Epidermal melanocyte (primary cell): ENCODE data around the gene TMEM184B.
A peak's percentile ranks its signal among the peaks of the same experiment; 100 is the strongest.
"Not testable (repeated sequence)": the region's sequence is repeated elsewhere in the genome, so short reads cannot be mapped to it uniquely, and the experiment has no call there.

Experiments
- DNase-seq: peaks from one replicate; pipeline ENCODE4 v3.0.0; 2011; ENCODE audit warnings: low spot score; ENCODE audit not compliant: insufficient read length

Gene TMEM184B

GRCh38 chr22:38181453-38182200 lies 91.2 kb downstream of the TMEM184B start, which contains the start of gene PLA2G6:
Gene PLA2G6, minus strand, starts transcription at chr22:38181830. Its CDS starts 12,404 bp downstream, at chr22:38169426.
- peak; percentile 95 for DNase-seq

GRCh38 chr22:38180841-38181452 lies 91.9 kb downstream of the TMEM184B start:
- DNase-seq: no peak

- DNase-seq: not testable (repeated sequence)
These were observed 94.2 kb downstream of the TMEM184B start for GRCh38 chr22:38178605-38178937.

- peak; percentile 75 for DNase-seq
These were observed 94.7 kb downstream of the TMEM184B start for GRCh38 chr22:38177926-38178604.

GRCh38 chr22:38177571-38177925 lies 95.3 kb downstream of the TMEM184B start:
- DNase-seq: not testable (repeated sequence)

- DNase-seq: no peak
These were observed 95.8 kb downstream of the TMEM184B start for GRCh38 chr22:38177044-38177443.

- peak; percentile 74 for DNase-seq
These were observed 96.6 kb downstream of the TMEM184B start for GRCh38 chr22:38176170-38176741.

GRCh38 chr22:38175206-38176118 lies 97.3 kb downstream of the TMEM184B start:
- DNase-seq: no peak

GRCh38 chr22:38174626-38175025 lies 98.2 kb downstream of the TMEM184B start:
- no peak for DNase-seq

- DNase-seq: no peak
These were observed 99.2 kb downstream of the TMEM184B start for GRCh38 chr22:38173641-38173906.

- DNase-seq: no peak
These were observed 99.8 kb downstream of the TMEM184B start for GRCh38 chr22:38172832-38173640.

- no peak for DNase-seq
These were observed 100.6 kb downstream of the TMEM184B start for GRCh38 chr22:38171927-38172831.

GRCh38 chr22:38170469-38170868 lies 102.3 kb downstream of the TMEM184B start:
- DNase-seq: no peak
